GM10248 (cell line): ENCODE measurements around the gene HOXC12.

ENCODE experiments used
- CTCF ChIA-PET: fragments of 300-600 bp; sonication (Branson Sonifier 250); formaldehyde crosslinking; extraction: SDS; loops from one replicate; lab custom pipeline; 2021; ENCODE audit warnings: antibody characterized with exemption; lab: Yijun Ruan, JAX
- POLR2A ChIA-PET: fragments of 350-650 bp; sonication (Branson Sonifier 250); formaldehyde crosslinking; extraction: SDS; loops from one replicate; lab custom pipeline; 2020; ENCODE audit warnings: antibody characterized with exemption; lab: Yijun Ruan, JAX
- DNase-seq: peaks from one replicate; pipeline ENCODE4 v3.0.0; 2012; ENCODE audit errors: extremely low spot score
- CTCF ChIP-seq: IDR thresholded peaks from 2 replicates; pipeline ENCODE4 v1.5.1; 2012; ENCODE audit warnings: mild to moderate bottlenecking, low read depth; ENCODE audit errors: extremely low read depth, missing control alignments, control extremely low read depth

The HOXC12 gene

GRCh38 chr12:54007538-54008259 lies 53.0 kb downstream of the HOXC12 start:
- ChIA-PET CTCF (interaction anchor here (1.1 to 7.2 kb wide), 9 partner anchors 9 to 372 kb away, joined by 4 to 139 read pairs (median 61); partner anchors contain the start of genes HOXC10, HOXC5, HOXC6 and SMUG1), POLR2A (no interaction called here)
- no peak for DNase-seq
- no peak for TF ChIP-seq CTCF

- POLR2A ChIA-PET: no interaction called here
- TF ChIP-seq CTCF: no peak
- CTCF ChIA-PET: interaction anchor here (1.0 to 7.2 kb wide), 8 partner anchors 13 to 371 kb away, joined by 3 to 139 read pairs (median 78); partner anchors contain the start of genes HOXC10, HOXC5, HOXC6 and SMUG1
- no peak for DNase-seq
These were observed 53.5 kb downstream of the HOXC12 start for GRCh38 chr12:54008260-54008552.
